IPS-18a (cell line): Measurements from ENCODE around the gene CA14.
"Not testable (repeated sequence)": the region's sequence is repeated elsewhere in the genome, so short reads cannot be mapped to it uniquely, and the experiment has no call there.

Experiments used
- H3K27ac ChIP-seq: one replicate; pipeline ENCODE4 v1.5.1; 2013; ENCODE audit warnings: low read length
- H3K27me3 ChIP-seq: one replicate; pipeline ENCODE4 v1.6.1; 2013; ENCODE audit warnings: mild to moderate bottlenecking, low read length; ENCODE audit not compliant: control insufficient read depth, insufficient read depth
- H3K36me3 ChIP-seq: one replicate; pipeline ENCODE4 v1.6.1; 2013; ENCODE audit warnings: low read depth, low read length; ENCODE audit not compliant: control insufficient read depth
- H3K4me1 ChIP-seq: one replicate; pipeline ENCODE4 v1.6.1; 2013; ENCODE audit warnings: low read depth, low read length; ENCODE audit not compliant: control insufficient read depth
- H3K4me3 ChIP-seq: one replicate; pipeline ENCODE4 v1.5.1; 2013; ENCODE audit warnings: low read length
- H3K9ac ChIP-seq: one replicate; pipeline ENCODE4 v1.6.1; 2013; ENCODE audit warnings: mild to moderate bottlenecking, low read length, moderate library complexity
- H3K9me3 ChIP-seq: one replicate; pipeline ENCODE4 v1.6.1; 2013; ENCODE audit warnings: low read depth, low read length; ENCODE audit not compliant: control insufficient read depth

Gene CA14

GRCh38 chr1:150257624-150258585 is at the start of gene CA14:
TSS of gene CA14 (plus strand) at chr1:150257774. CDS start at chr1:150258129, 355 bp downstream.
- Histone ChIP-seq H3K9me3 (no peaks in the 10 kb centered on the region), H3K4me3 (peak within 1 kb of the TSS; percentile 75), H3K36me3 (peaks cover 16% of the 10 kb centered on the region), H3K4me1 (peaks cover 24% of the 10 kb centered on the region), H3K9ac (peak within 1 kb of the TSS; percentile 85), H3K27ac (peak within 1 kb of the TSS; percentile 94), H3K27me3 (no peaks in the 10 kb centered on the region)

GRCh38 chr1:150208460-150208859 is 49.1 kb upstream of the CA14 start:
- not testable (repeated sequence) for H3K4me3 ChIP-seq, H3K27ac ChIP-seq, H3K36me3 ChIP-seq, H3K27me3 ChIP-seq, H3K4me1 ChIP-seq, H3K9me3 ChIP-seq, H3K9ac ChIP-seq

- Histone ChIP-seq H3K4me1 (peaks cover 2% of the 10 kb centered on the region), H3K4me3 (no peak overlapping the region), H3K27ac (no peak overlapping the region)
Measured at GRCh38 chr1:150210091-150210490, 47.5 kb upstream of the CA14 start.

GRCh38 chr1:150210706-150211105 is 46.9 kb upstream of the CA14 start:
- H3K36me3 ChIP-seq = no peaks in the 10 kb centered on the region
- H3K9me3 ChIP-seq = no peaks in the 10 kb centered on the region
- H3K9ac ChIP-seq = no peak overlapping the region
- H3K27me3 ChIP-seq = no peaks in the 10 kb centered on the region
- H3K4me3 ChIP-seq = no peak overlapping the region
- H3K4me1 ChIP-seq = peaks cover 2% of the 10 kb centered on the region
- no peak overlapping the region for H3K27ac ChIP-seq

More at GRCh38 chr1:150210091-150210490, 47.5 kb upstream of the CA14 start:
- Histone ChIP-seq H3K9ac (no peak overlapping the region), H3K9me3 (no peaks in the 10 kb centered on the region), H3K36me3 (no peaks in the 10 kb centered on the region), H3K27me3 (no peaks in the 10 kb centered on the region)

GRCh38 chr1:150212070-150212469 is 45.5 kb upstream of the CA14 start:
- H3K36me3 ChIP-seq = no peaks in the 10 kb centered on the region
- no peak overlapping the region for H3K4me3 ChIP-seq
- H3K27ac ChIP-seq = no peak overlapping the region
- H3K9ac ChIP-seq = no peak overlapping the region
- peaks cover 2% of the 10 kb centered on the region for H3K4me1 ChIP-seq
- H3K9me3 ChIP-seq = no peaks in the 10 kb centered on the region
- H3K27me3 ChIP-seq = no peaks in the 10 kb centered on the region

GRCh38 chr1:150213170-150214098 is 44.1 kb upstream of the CA14 start:
- peaks cover 2% of the 10 kb centered on the region for H3K4me1 ChIP-seq
- peak overlapping the region; percentile 72 for H3K4me3 ChIP-seq
- H3K27ac ChIP-seq = peak overlapping the region; percentile 72
- no peaks in the 10 kb centered on the region for H3K27me3 ChIP-seq
- no peaks in the 10 kb centered on the region for H3K36me3 ChIP-seq
- H3K9ac ChIP-seq = peak overlapping the region; percentile 61
- H3K9me3 ChIP-seq = no peaks in the 10 kb centered on the region

- H3K9ac ChIP-seq = peak overlapping the region; percentile 61
- not testable (repeated sequence) for H3K9me3 ChIP-seq, H3K4me1 ChIP-seq, H3K36me3 ChIP-seq, H3K27me3 ChIP-seq
- peak overlapping the region; percentile 72 for H3K27ac ChIP-seq
- peak overlapping the region; percentile 72 for H3K4me3 ChIP-seq
Measured at GRCh38 chr1:150214099-150214756, 43.3 kb upstream of the CA14 start.

- H3K36me3 ChIP-seq = peaks cover 16% of the 10 kb centered on the region
- not testable (repeated sequence) for H3K9me3 ChIP-seq, H3K27ac ChIP-seq, H3K9ac ChIP-seq, H3K4me3 ChIP-seq, H3K27me3 ChIP-seq, H3K4me1 ChIP-seq
Measured at GRCh38 chr1:150215855-150216254, 41.7 kb upstream of the CA14 start.

- H3K36me3 ChIP-seq = peaks cover 50% of the 10 kb centered on the region
- H3K9ac ChIP-seq = no peak overlapping the region
- no peak overlapping the region for H3K4me3 ChIP-seq
- no peak overlapping the region for H3K27ac ChIP-seq
- H3K4me1 ChIP-seq = no peaks in the 10 kb centered on the region
- no peaks in the 10 kb centered on the region for H3K9me3 ChIP-seq
- no peaks in the 10 kb centered on the region for H3K27me3 ChIP-seq
Measured at GRCh38 chr1:150221552-150221951, 36.0 kb upstream of the CA14 start.

GRCh38 chr1:150224983-150225382 is 32.6 kb upstream of the CA14 start:
- no peaks in the 10 kb centered on the region for H3K9me3 ChIP-seq
- H3K4me3 ChIP-seq = no peak overlapping the region
- no peak overlapping the region for H3K27ac ChIP-seq
- no peaks in the 10 kb centered on the region for H3K4me1 ChIP-seq
- H3K27me3 ChIP-seq = no peaks in the 10 kb centered on the region
- H3K9ac ChIP-seq = no peak overlapping the region
- H3K36me3 ChIP-seq = peaks cover 73% of the 10 kb centered on the region

GRCh38 chr1:150225546-150225945 is 32.0 kb upstream of the CA14 start:
- peaks cover 70% of the 10 kb centered on the region for H3K36me3 ChIP-seq
- H3K9me3 ChIP-seq = no peaks in the 10 kb centered on the region
- H3K4me3 ChIP-seq = no peak overlapping the region
- no peaks in the 10 kb centered on the region for H3K27me3 ChIP-seq
- no peaks in the 10 kb centered on the region for H3K4me1 ChIP-seq
- no peak overlapping the region for H3K9ac ChIP-seq
- H3K27ac ChIP-seq = no peak overlapping the region
